RWPE2 (cell line): ENCODE data around the gene NPFFR1.

Experiments used
- ATAC-seq: fragments of 200-7000 bp; cut with Tn5 transposase; 3 replicates; pipeline ENCODE4 v1.9.1; 2021; ENCODE audit warnings: low read depth
- DNase-seq: peaks from one replicate; pipeline ENCODE4 v3.0.0-alpha.2; 2020; ENCODE audit warnings: low spot score
- H3K27ac ChIP-seq: fragments of 450-650 bp; 2 replicates; pipeline ENCODE4 v1.5.1; 2017; ENCODE audit warnings: mild to moderate bottlenecking; ENCODE audit not compliant: poor library complexity, severe bottlenecking
- H3K27me3 ChIP-seq: fragments of 250-450 bp; sonication (Bioruptor Pico); 2 replicates; pipeline ENCODE4 v1.5.1; 2021; ENCODE audit warnings: mild to moderate bottlenecking, moderate library complexity; ENCODE audit not compliant: insufficient read depth, poor library complexity, severe bottlenecking
- H3K36me3 ChIP-seq: fragments of 250-450 bp; sonication (Bioruptor Pico); 2 replicates; pipeline ENCODE4 v1.5.1; 2020; ENCODE audit warnings: low read depth, mild to moderate bottlenecking, moderate library complexity
- H3K4me1 ChIP-seq: fragments of 250-450 bp; sonication (Bioruptor Pico); 2 replicates; pipeline ENCODE4 v1.5.1; 2021; ENCODE audit warnings: mild to moderate bottlenecking, moderate library complexity; ENCODE audit not compliant: insufficient read depth, poor library complexity, severe bottlenecking
- H3K4me3 ChIP-seq: fragments of 250-450 bp; sonication (Bioruptor Pico); 2 replicates; pipeline ENCODE4 v1.5.1; 2021; ENCODE audit warnings: mild to moderate bottlenecking, moderate library complexity; ENCODE audit not compliant: severe bottlenecking
- H3K9me3 ChIP-seq: fragments of 250-450 bp; sonication (Bioruptor Pico); 2 replicates; pipeline ENCODE4 v1.5.1; 2021; ENCODE audit warnings: mild to moderate bottlenecking, moderate library complexity; ENCODE audit not compliant: severe bottlenecking
- TF ChIP-seq, protein P1 (sequence below): fragments of 450-650 bp; IDR thresholded peaks from one replicate; pipeline ENCODE4 v1.5.1; 2017; ENCODE audit warnings: mild to moderate bottlenecking, moderate library complexity; ENCODE audit not compliant: poor library complexity, severe bottlenecking

Gene NPFFR1

GRCh38 chr10:70330671-70331070, 46.9 kb upstream of the NPFFR1 start:
- Histone ChIP-seq H3K4me1 (peaks cover 19% of the 10 kb centered on the region), H3K27ac (peak overlapping the region; percentile 40), H3K4me3 (no peak overlapping the region), H3K27me3 (no peaks in the 10 kb centered on the region), H3K9me3 (peaks cover 6% of the 10 kb centered on the region), H3K36me3 (no peaks in the 10 kb centered on the region)
- TF ChIP-seq, protein P1, sequence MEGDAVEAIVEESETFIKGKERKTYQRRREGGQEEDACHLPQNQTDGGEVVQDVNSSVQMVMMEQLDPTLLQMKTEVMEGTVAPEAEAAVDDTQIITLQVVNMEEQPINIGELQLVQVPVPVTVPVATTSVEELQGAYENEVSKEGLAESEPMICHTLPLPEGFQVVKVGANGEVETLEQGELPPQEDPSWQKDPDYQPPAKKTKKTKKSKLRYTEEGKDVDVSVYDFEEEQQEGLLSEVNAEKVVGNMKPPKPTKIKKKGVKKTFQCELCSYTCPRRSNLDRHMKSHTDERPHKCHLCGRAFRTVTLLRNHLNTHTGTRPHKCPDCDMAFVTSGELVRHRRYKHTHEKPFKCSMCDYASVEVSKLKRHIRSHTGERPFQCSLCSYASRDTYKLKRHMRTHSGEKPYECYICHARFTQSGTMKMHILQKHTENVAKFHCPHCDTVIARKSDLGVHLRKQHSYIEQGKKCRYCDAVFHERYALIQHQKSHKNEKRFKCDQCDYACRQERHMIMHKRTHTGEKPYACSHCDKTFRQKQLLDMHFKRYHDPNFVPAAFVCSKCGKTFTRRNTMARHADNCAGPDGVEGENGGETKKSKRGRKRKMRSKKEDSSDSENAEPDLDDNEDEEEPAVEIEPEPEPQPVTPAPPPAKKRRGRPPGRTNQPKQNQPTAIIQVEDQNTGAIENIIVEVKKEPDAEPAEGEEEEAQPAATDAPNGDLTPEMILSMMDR, result no peak
- ATAC-seq, result no peak
- DNase-seq, result no peak

DNA sequence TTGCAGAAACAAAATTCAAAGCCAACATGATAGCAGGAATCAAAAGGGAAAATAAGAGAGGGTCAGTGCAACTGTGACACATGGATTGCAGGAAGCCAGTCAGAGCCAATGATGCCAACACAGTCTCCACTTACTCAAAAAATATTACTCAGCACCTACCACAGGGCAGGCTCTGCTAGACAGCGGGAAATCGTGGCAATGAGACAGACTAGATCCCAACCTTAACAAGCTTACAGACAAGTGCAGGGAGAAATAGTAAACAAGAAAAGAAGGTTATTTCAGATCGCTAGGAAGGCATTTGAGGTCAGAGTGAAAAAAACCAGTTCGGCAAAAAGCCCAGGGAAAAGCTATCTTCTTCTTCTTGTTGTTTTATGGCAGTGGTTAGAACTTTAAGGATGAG, 45.2 kb upstream of the NPFFR1 start:
- DNase-seq (no peak), ATAC-seq (no peak)
- Histone ChIP-seq H3K9me3 (peaks cover 6% of the 10 kb centered on the region), H3K27ac (no peak overlapping the region), H3K36me3 (no peaks in the 10 kb centered on the region), H3K4me3 (no peak overlapping the region), H3K27me3 (no peaks in the 10 kb centered on the region), H3K4me1 (peaks cover 19% of the 10 kb centered on the region)
- TF ChIP-seq, protein P1, result no peak

- TF ChIP-seq, protein P1, result no peak
- ATAC-seq (no peak), DNase-seq (no peak)
- Histone ChIP-seq H3K4me3 (no peak overlapping the region), H3K27me3 (no peaks in the 10 kb centered on the region), H3K36me3 (no peaks in the 10 kb centered on the region), H3K4me1 (peaks cover 16% of the 10 kb centered on the region), H3K27ac (no peak overlapping the region), H3K9me3 (no peaks in the 10 kb centered on the region)
Observed at GRCh38 chr10:70328018-70328417, 44.2 kb upstream of the NPFFR1 start.

- H3K27me3 ChIP-seq, result no peaks in the 10 kb centered on the region
Observed at GRCh38 chr10:70324951-70325781, 41.4 kb upstream of the NPFFR1 start.

More at GRCh38 chr10:70324951-70325781, 41.4 kb upstream of the NPFFR1 start:
- Histone ChIP-seq H3K9me3 (no peaks in the 10 kb centered on the region), H3K36me3 (no peaks in the 10 kb centered on the region), H3K4me3 (no peak overlapping the region), H3K27ac (no peak overlapping the region), H3K4me1 (no peaks in the 10 kb centered on the region)
- DNase-seq, result no peak
- TF ChIP-seq, protein P1, result no peak
- ATAC-seq, result no peak
